Measurements from ENCODE around the gene CNKSR3. TPM values are rescaled to one million over a fixed set of nuclear protein-coding genes. Genes with fewer than 3 reads are reported as not detected.

CNKSR3 gene
- total RNA-seq, 2 donors from 2014 or later, result 13.1 to 31.5 TPM

DNA sequence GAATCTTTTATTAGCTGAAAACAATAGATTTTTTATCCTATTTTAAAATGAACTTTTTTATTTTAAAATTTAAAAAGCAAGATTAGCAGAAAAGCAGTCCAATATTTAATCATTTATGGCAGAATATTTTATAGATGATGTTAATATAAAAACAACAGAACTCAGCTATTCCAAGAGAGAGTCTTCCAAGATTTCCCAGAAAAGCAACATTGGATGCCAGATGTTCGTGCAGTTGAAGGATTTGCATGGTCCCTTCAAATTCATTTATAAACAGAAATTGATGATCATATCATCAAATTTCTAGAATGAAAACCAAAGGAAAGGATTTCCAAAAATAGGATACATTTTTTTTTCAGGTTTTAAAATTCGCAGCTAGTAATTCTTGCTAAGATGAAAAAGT, 25.4 kb upstream of the CNKSR3 start:
- no peaks in the 10 kb centered on the region for H3K9me3 ChIP-seq
- H3K9ac ChIP-seq (ENCODE audit: low read depth in 2 of 2, low read length in 2 of 2), result no peak overlapping the region
- H3K4me1 ChIP-seq, result peaks cover 5% of the 10 kb centered on the region
- intact Hi-C loops (cut with DNase I), result no loop called here
- H3K27me3 ChIP-seq, result no peaks in the 10 kb centered on the region
- no peak overlapping the region for H3K4me3 ChIP-seq
- no peaks in the 10 kb centered on the region for H3K36me3 ChIP-seq
- TF ChIP-seq CTCF (IDR thresholded peaks at IDR 0.05), result no peak
- DNase-seq, result no peak
- H3K27ac ChIP-seq, result no peak overlapping the region

DNA sequence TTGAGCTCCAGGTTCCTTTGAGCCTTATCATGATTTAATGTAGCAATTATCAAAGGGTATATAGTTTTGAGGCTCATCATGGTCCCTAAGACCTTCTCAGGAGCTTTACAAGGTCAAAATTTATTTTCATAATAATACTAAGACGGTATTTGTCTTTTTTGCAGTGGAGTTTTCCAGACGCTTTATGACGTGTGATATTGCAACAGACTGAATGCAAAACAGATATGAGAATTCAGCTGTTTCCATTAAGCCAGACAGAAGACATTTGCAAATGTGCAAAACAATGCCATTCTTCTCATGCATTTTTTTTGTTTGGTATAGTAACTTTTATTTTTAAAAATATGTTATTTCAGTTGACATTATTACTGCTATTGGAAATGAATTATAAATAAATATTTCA, 24.7 kb upstream of the CNKSR3 start:
- no peak for DNase-seq
- H3K27ac ChIP-seq, result no peak overlapping the region
- peaks cover 5% of the 10 kb centered on the region for H3K4me1 ChIP-seq
- H3K27me3 ChIP-seq, result no peaks in the 10 kb centered on the region
- H3K9me3 ChIP-seq, result no peaks in the 10 kb centered on the region
- TF ChIP-seq CTCF (IDR thresholded peaks at IDR 0.05), result no peak
- intact Hi-C loops (cut with DNase I), result no loop called here
- no peaks in the 10 kb centered on the region for H3K36me3 ChIP-seq
- no peak overlapping the region for H3K9ac ChIP-seq (ENCODE audit: low read depth in 2 of 2, low read length in 2 of 2)
- no peak overlapping the region for H3K4me3 ChIP-seq

- intact Hi-C loops (cut with DNase I), result no loop called here
- TF ChIP-seq CTCF (IDR thresholded peaks at IDR 0.05), result no peak
- no peak overlapping the region for H3K9ac ChIP-seq (ENCODE audit: low read depth in 2 of 2, low read length in 2 of 2)
- H3K36me3 ChIP-seq, result no peaks in the 10 kb centered on the region
- H3K4me3 ChIP-seq, result no peak overlapping the region
- H3K27me3 ChIP-seq, result no peaks in the 10 kb centered on the region
- no peak for DNase-seq
- H3K27ac ChIP-seq, result no peak overlapping the region
- no peaks in the 10 kb centered on the region for H3K9me3 ChIP-seq
- H3K4me1 ChIP-seq, result peaks cover 5% of the 10 kb centered on the region
Measured at GRCh38 chr6:154534531-154534930, 24.0 kb upstream of the CNKSR3 start.

- no peak for DNase-seq
- no peaks in the 10 kb centered on the region for H3K4me1 ChIP-seq
- H3K9me3 ChIP-seq, result no peaks in the 10 kb centered on the region
- no peak overlapping the region for H3K9ac ChIP-seq (ENCODE audit: low read depth in 2 of 2, low read length in 2 of 2)
- no peak for TF ChIP-seq CTCF (IDR thresholded peaks at IDR 0.05)
- H3K27me3 ChIP-seq, result no peaks in the 10 kb centered on the region
- H3K4me3 ChIP-seq, result no peak overlapping the region
- H3K36me3 ChIP-seq, result no peaks in the 10 kb centered on the region
- intact Hi-C loops (cut with DNase I), result no loop called here
- H3K27ac ChIP-seq, result no peak overlapping the region
Measured at GRCh38 chr6:154532426-154532825, 21.9 kb upstream of the CNKSR3 start.

DNA sequence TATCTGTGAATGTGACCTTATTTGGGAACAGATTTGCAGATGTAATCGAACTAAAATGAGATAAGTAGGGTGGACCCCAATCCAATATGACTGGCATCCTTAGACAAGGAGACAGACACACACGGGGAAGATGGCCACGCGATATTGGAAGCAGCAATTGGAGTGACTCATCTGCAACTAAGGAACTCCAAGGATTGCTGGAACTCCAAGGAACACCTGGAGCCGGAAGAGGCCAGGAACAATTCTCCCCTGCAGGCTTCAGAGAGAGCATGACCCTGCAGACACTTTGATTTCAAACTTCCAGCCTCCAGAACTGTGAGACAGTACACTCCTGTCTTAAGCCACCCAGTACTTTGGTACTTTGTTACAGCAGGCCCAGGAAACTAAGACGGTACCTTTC, 19.5 kb upstream of the CNKSR3 start:
- intact Hi-C loops (cut with DNase I), result no loop called here
- no peak overlapping the region for H3K27ac ChIP-seq
- no peak overlapping the region for H3K9ac ChIP-seq (ENCODE audit: low read depth in 2 of 2, low read length in 2 of 2)

More for the DNA sequence above, 19.5 kb upstream of the CNKSR3 start:
- H3K4me3 ChIP-seq, result no peak overlapping the region
- DNase-seq, result no peak
- H3K9me3 ChIP-seq, result no peaks in the 10 kb centered on the region
- no peaks in the 10 kb centered on the region for H3K4me1 ChIP-seq
- H3K27me3 ChIP-seq, result no peaks in the 10 kb centered on the region
- TF ChIP-seq CTCF (IDR thresholded peaks at IDR 0.05), result no peak
- no peaks in the 10 kb centered on the region for H3K36me3 ChIP-seq
